GM19238 (cell line): ENCODE data around the gene MBLAC1.

ENCODE experiments used
- DNase-seq: peaks from one replicate; pipeline ENCODE4 v3.0.0; 2011; ENCODE audit warnings: low spot score; ENCODE audit not compliant: insufficient read length

MBLAC1 gene

GRCh38 chr7:100170101-100170897 lies 43.5 kb downstream of the MBLAC1 start:
- DNase-seq = no peak

- DNase-seq = no peak
Observed at GRCh38 chr7:100171087-100171681, 44.4 kb downstream of the MBLAC1 start.

GRCh38 chr7:100171840-100172239 lies 45.1 kb downstream of the MBLAC1 start:
- no peak for DNase-seq

GRCh38 chr7:100173806-100174495 lies 47.2 kb downstream of the MBLAC1 start:
- no peak for DNase-seq

GRCh38 chr7:100174582-100174981 lies 47.8 kb downstream of the MBLAC1 start:
- DNase-seq = no peak

- no peak for DNase-seq
Observed at GRCh38 chr7:100175296-100175935, 48.6 kb downstream of the MBLAC1 start.

GRCh38 chr7:100176096-100177044 lies 49.6 kb downstream of the MBLAC1 start:
- no peak for DNase-seq

- peak; percentile 94 for DNase-seq
Observed at GRCh38 chr7:100177045-100178001, 50.6 kb downstream of the MBLAC1 start, which contains the start of the genes GPC2 and STAG3. Gene GPC2, minus strand, starts transcription at chr7:100177381. Its CDS starts 182 bp downstream, at chr7:100177199. Gene STAG3, plus strand, starts transcription at chr7:100177918. Its CDS starts 2,639 bp downstream, at chr7:100180557.
